NCI-H146 treated with DMSO at 0.1 percent for 48 hours (cell line): ENCODE results near the gene SYCE3.

Source experiments
- DNase-seq: peaks from one replicate; lab custom pipeline; 2025; ENCODE audit not compliant: unreplicated experiment; lab: John Stamatoyannopoulos, UW

Gene SYCE3

DNA sequence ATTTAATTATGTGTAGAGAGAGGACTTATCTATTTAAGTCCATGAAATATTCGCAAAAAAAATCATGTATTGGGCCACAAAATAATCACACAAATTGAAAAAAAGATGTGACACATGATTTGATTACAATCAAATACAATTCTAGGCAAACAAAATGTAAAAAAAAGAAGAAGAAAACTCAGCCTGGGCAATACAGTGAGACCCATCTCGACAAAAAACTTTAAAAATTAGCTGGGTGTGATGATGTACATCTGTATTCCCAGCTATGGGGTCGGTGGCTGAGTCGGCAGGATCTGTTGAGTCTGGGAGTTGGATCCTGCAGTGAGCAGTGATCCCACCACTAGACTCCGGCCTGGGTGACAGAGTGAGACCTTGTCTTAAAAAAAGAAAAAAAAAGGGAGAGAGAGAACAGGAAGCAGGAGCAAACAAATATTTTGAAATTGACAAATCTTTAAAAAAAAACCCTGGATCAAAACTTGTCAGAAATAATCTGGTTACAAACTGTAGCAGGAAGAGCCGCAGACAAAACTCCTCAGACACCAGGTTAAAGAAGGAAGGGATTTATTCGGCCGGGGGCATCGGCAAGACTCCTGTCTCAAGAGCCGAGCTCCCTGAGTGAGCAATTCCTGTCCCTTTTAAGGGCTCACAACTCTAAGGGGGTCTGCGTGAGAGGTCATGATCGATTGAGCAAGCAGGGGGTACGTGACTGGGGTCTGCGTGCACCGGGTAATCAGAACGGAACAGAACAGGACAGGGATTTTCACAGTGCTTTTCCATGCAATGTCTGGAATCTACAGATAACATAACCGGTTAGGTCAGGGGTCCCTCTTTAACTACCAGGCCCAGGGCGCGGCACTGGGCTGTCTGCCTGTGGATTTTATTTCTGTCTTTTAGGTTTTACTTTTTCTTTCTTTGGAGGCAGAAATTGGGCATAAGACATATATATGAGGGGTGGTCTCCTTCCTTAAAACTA, 29.6 kb downstream of the SYCE3 start:
- no peak for DNase-seq

DNA sequence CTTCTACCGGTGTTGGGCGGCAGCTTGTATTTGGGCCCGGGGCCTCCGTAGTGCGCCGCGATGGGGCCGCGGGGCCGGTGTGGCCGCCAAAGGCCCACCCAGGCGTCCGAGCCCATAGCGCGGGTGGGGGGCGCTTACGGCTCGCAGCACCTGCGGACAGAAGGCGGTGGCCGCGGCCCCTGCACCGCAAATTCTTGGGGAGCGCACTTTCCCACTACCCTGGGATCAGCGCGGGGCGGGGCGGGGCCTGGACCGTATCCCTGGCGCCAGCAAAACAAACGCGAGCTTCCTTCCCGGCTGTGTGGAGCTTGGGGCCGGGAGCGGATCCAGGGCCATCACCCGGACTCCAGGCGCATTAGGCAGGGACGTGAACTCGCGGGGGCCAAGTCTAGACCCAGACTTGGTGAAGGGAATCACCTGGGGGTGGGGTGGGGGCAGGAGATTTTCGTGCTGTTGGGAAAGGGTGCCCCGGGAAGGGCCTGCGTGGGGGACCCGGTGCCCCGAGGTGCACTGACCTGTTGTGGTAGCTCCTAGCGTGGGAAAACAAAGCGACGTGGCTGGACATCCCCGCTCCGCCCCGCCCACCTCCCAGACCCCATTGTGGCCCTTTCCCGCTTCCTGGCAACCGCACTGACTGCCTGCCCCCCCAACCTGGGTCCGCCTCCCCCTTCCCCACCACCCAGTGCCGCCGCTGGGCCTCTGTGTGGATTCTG, 30.6 kb downstream of the SYCE3 start:
- DNase-seq = no peak

DNA sequence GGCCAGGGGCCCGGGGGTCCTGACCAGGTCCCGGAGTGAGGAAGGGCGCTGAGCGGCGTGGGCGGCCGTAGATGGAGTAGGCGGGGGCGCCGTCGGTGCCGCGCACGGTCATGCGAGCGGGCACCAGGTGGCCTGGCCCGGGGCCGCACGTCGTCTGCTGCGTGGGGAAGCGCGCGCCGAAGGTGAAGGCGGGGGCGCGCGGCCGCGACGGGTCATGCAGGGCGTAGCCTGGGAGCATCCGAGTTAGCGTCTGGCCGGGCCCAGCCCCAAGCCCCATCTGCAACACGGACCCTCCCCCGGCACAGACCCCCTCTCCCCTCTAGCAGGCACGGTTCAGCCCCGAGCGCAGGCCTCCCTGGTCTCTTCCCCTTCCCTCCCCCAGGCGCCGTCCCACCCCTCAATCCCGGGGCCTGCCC, 31.2 kb downstream of the SYCE3 start:
- no peak for DNase-seq

DNA sequence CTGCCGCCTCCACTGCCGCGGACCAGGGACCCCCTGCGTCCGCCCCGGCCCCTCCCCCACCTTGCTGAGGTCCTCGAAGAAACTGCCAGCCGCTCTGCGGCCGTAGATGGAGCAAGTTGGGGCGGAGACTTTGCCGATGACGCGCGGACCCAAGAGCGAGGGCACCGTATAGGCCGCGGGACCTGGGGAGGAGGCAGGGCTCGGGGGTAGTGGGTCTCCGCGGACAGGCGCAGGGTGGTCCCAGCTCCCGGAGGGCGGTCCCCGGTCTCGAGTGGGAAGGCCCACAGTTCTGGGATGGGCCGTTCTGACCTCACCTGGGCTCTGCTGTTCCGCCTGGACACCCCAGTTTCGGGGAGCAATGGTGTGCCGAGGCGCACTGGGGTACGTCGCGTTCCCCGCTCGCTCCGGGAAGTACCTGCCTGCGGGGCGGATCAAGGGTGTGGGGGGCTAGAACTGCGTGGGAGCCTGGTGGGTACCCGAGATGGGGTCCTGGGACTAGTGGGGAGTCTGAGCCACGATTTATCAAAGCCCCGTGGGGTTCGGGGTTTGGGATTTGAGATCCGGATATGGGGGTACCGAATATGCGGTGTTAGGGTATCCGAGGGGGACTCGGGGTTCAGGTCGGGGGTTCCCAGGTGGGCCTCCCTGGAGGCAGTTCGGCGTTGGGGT, 31.7 kb downstream of the SYCE3 start:
- no peak for DNase-seq

DNA sequence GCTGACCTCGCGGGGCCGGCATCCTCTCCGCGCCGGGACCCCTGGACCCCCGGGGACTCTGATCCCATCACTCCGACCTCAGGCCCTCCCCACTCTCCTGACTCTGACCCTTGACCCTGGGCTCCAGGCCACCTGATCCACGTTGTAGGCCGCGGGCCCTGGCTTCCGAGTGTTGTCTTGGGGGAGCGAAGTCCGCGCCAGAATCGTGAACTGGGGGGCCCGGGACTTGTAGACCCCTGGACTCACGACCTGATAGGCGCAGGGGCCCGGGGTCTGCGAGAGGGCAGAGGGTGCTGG, 32.2 kb downstream of the SYCE3 start:
- DNase-seq = no peak

DNA sequence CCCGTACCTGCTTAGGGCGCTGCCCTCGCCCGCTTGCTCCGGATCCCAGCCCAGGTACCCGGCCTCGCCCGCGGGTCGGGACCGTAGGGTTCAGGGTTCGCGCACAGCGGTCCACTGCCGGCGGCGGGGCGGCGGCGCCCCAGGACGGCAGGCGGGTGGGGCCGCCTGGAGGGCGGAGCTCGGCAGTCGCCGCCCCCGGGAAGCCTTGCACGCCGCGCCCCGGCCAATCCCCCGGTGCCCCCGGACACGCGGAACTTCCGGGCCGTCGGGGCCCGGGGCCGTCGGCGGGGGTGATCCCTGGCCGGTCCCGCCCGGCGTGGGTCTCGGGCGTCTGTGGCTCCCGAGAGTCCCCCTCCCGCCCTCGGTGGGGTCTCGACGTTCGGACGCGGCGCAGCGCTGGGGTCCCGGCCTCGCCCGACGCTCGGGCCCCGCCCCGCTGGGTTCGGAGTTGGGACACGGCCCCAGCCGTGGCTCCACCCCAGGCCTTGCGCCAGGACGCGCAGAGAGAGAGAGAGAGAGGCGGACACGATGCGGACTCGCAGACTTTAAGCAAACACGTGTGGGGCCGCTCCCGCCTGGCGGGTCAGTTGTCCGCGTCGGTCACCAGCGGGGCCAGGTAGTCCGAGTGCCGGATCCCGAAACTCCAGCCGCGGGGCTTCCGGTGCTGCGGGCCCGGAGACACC, 32.7 kb downstream of the SYCE3 start, which contains the start of gene TYMP:
Gene TYMP, minus strand, starts transcription at position 116 of the 683 bp plus-strand sequence. CDS start 303 bp downstream, outside the sequence.
- DNase-seq = no peak

DNA sequence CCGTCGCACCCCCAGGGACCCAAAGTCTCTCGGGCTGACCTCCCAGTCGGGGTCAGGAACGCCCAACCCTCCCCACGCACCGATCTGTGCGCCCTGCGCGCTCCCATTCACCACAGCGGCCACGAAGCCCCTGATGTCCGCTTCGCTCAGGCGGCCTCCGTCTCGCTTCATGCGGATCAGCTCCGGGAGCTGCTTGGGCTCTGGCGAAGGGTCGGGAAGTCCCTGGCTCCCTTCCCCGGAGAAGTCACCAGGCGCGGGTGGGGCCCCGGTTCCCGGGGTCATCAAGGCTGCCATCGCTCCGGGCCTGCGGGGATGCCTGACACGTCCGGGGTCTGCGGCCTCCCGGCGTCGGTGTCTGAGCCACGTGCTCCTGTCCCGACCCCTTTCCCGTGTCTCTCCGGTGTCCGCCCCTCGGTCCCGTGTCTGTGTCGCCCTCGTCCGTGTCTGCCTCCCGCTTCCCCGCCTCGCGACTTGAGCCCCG, 33.3 kb downstream of the SYCE3 start:
- DNase-seq = no peak

DNA sequence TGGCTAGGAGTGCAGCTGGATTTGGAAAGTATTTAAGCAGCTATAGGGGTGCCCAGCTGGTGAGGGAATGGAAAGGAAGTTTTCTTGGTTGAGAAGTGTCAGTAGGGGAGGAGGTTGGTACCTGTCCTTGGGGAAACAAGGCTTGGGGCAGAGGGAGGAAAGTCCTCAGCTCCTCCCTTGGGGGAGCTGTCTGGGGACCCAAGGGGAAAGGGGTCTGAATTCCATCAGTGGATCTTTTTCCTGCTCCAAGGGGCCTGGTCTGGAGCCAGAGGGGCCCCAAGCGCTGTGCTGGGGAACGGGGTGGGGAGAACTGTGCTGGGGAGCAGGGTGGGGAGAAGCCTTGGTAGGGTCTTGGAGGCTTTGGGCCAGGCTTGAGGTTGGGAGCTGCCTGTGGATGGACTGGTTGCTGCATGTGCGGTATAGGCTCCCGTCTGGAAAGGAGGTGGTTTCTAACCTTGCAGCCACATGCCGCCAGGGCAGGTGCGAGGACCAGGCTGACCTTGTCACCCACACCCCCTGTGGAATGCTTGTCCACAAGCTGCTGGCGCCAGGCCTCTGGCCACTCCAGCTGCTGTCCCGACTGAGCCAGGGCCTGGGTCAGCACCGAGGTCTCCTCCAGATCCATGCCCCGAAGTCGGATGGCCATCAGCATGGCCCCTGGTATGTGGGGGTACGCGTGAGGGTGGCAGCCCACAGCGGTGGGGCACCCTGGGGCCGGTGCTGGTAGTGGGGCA, 33.9 kb downstream of the SYCE3 start:
- no peak for DNase-seq

DNA sequence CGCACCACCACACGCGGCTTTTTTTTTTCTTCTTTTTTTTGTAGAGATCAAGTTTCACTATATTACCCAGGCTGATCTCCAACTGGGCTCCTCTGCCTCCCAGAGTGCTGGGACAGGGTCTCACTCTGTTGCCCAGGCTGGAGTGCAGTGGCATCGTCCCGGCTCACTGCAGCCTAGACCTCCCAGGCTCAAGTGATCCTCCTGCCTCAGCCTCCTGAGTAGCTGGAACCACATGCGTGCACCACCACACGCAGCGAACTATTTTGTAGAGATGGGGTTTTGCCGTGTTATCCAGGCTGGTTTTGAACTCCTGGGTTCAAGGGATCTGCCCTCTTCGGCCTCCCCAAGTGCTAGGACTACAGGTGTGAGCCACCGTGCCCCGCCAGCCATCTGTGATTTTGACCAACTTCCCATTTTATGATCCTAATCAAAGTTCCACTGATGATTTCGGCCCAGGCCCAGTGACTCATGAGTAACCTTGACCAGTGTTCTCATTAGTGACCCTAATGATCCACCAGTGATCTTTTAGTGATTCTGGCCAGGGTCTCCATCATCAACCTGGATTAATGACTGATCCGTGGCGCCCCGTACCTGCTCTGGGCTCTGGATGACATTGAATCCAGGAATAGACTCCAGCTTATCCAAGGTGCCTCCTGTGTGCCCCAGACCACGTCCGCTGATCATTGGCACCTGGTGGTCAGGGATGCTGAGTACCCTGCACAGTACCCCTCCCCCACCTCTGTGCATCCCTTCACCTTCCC, 34.6 kb downstream of the SYCE3 start:
- no peak for DNase-seq

DNA sequence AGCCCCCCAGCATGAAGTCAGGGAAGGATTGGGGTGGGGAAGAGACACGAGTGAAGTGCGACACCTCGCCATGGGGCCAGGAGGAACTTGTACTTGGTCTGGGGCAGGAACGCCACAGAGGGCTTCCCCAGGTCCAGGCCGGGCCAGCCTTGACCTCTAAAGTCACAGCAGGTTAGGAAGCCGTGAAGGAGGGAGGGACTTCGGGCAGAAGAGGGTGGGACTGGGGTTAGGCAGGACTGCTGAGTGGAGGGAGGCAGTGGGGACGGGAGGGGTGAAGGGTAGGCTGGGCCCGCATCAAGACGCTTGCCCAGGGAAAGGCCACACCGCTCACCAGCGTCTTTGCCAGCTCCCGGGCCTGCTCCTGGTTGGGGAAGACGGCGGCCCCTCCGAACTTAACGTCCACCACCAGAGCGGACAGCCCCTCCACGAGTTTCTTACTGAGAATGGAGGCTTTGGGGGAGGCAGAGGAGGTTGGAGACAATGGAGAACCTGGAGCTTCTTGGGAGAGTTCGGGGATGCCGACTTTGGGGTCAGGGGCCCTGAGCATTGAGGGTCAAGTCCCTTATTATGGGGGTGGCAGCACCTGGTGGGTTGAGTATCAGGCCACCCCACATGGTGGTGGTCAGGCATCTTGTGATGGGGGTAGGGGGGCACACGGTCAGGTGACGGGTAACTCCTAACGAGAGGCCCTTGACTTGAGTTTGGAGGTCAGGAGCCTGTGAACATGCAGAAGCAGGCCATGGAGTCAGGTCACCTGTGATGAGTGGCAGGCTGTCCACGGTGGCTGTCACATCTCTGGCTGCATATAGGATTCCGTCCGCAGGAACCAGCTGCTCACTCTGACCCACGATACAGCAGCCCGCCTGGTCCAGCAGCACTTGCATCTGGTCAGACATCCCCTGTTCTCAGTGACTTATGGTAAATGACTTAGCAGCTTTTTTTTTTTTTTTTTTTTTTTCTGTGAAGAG, 35.6 kb downstream of the SYCE3 start:
- DNase-seq = peak; percentile 26

DNA sequence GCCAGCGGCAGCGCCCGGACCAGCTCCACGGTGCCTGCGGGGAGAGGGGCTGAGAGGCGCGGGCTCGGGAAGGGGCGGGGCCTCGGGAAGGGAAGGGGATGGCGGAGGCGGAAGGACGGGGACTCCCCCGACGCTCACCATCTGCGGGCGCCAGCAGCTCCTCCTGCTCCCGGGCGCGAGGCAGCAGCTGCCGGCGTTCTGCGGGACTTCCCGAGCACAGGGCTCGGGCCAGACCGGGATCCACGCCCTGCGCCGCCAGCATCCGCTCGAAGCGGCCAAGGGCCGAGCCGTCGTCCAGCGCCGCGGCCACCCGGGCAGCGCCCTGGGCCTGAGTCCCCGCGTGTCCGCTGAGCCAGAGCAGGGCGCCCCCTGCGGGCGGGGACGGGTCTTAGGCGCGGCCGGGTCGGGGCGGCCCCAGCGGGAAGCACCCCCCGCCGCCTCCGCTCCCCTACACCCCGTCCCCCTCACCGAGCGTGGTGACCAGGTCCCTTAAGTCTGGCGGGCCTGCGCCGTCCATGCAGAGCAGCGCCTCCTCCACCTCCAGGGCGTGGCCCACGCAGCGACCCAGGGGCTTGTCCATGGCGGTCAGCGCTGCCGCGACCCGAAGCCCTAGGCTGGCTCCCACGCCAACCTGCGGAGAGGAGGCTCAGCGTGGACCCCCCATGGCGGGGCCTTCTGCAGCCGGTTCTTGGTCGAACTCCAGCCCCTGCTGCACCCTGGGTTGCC, 36.4 kb downstream of the SYCE3 start:
- peak; percentile 33 for DNase-seq

DNA sequence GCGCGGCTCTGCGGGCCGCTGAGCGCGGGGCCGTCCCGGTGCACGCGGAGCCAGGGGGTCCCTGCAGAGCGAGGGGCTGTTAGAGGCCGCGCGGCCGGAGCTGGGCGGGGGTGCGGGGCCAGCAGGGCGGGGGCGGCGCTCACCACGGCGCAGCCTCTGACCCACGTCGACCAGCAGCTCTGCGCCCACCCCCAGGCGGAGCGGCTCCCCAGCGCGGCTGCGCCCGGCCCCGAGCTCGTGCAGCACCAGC, 36.9 kb downstream of the SYCE3 start:
- no peak for DNase-seq

DNA sequence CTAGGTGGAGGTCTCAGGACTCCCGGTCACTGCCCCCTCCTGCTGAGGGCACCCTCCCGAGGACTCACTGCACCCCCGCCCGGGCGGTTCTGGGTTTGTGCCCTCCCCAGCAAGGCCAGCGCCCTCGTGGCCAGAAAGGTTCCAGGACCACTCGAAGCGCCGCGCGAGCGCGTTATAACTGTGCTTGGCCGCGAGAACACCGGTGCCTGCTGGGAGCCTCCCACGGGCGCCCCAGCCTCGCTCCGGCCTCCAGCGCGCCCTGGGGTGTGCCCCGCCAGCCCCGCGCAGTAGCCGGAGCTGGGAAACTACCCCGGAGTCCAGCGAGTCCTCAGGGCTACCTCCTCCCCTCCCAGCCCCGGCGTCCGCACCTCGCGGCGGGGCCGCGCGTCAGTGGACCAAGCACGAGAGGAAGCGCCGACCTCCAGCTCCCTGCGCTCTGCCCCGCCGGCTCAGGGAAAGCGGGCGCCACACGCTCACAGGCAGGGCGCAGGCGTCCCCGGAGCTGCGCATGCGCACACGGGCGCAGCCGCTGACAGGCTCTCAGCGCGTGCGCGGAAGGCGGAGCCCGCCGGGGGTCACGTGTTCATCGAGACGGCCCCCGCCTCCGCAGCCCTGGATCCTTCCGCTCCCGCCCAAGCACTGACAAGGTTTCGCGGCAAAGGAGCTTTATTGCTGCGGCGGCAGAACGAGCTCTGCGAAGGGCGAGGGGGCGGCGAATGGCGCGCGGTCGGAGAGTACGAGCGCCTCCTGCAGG, 37.4 kb downstream of the SYCE3 start, which contains the start of gene SCO2:
Gene SCO2, minus strand, starts transcription at position 495 of the 754 bp plus-strand sequence. CDS start 1,187 bp downstream, outside the sequence.
- peak; percentile 77 for DNase-seq

DNA sequence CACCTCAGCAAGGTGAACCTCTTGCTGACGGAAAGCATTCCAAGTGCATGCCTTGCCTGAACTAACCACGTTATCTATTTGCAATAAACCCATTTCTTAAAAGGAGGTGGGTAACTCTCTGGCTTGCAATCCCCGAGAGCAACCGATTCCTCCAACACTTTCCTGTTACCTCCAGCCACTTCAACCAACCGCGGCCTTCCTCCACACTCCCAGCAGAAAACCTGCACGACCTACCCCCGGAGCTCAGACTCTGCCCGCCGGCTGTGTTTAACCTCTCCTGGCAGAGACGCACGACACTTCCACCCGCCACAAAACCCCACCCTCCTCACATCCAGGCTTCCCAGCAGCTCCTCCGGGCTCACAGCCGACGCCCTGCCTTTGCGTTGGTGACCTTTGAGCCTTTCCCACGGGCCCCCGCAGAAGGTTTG, 38.0 kb downstream of the SYCE3 start:
- no peak for DNase-seq

DNA sequence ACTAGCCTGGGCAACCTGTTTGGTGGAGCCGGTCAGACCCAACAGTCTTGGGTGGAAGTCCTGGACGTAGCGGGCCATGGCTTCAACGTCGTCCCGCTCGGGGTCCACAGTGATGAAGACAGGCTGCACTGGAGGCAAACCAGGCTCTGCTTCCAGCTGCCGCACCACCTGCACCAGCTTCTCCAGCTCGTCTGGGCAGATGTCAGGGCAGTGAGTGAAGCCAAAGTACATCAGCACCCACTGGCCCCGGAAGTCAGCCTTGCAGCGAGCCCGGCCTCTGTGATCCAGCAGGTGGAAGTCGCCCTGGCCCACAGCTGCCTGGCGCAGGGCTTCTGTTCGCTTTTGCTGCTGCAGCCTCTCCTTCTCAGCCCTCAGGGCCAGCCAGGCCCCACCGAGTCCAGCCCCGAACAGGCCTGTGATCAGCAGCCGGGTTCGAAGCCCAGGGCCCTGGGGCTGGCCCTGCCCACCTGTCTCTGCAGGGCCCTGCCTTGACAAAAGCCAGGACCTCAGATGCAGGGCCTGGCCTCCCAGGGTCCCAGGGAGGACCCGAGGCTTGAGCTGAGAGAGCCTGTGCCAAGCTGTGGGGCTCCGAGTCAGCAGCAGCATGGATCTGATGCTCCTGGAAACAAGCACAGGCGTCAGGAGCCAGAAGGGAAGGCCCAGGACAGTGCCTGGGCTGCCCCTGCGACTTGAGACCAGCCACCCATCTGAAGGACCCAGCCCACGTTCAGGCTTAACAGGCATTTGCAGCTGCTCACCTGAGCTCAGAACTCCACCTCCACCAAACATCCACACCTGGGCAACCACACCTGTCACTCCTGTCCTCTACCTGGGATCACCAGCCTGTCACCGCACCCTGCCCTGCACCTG, 38.7 kb downstream of the SYCE3 start:
- no peak for DNase-seq

DNA sequence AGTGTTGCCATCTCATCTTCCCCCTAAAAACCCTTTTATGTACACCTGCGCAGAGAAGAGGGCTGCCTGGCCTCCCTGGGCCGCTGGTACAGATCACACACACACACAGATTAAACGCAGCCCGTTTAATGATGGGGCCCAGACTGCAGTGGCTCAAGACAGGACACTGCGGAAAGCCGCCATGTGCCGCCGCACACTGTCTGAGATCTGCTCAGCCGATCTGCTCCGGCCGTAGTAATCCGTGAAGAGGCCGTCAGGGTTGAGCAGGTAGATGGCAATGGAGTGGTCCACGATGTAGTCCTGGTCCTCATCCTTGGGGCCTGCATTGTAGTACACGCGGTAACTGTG, 39.3 kb downstream of the SYCE3 start:
- DNase-seq = no peak
